DOHH2 (cell line): Measurements from ENCODE around the gene PDXDC1.
"Not testable (repeated sequence)": the region's sequence is repeated elsewhere in the genome, so short reads cannot be mapped to it uniquely, and the experiment has no call there.

Experiments
- EZH2phosphoT487 ChIP-seq: fragments of 200-600 bp; sonication (generic); IDR thresholded peaks from 2 replicates; pipeline ENCODE4 v1.6.1; 2017; ENCODE audit warnings: borderline replicate concordance, mild to moderate bottlenecking, antibody characterized with exemption, low read length, moderate library complexity, mixed read lengths
- TF ChIP-seq, protein P1 (sequence below): fragments of 200-600 bp; sonication (generic); IDR thresholded peaks from one replicate; pipeline ENCODE4 v1.5.1; 2014; ENCODE audit warnings: antibody characterized with exemption, mild to moderate bottlenecking, low read depth, low read length; ENCODE audit not compliant: poor library complexity, severe bottlenecking

DNA sequence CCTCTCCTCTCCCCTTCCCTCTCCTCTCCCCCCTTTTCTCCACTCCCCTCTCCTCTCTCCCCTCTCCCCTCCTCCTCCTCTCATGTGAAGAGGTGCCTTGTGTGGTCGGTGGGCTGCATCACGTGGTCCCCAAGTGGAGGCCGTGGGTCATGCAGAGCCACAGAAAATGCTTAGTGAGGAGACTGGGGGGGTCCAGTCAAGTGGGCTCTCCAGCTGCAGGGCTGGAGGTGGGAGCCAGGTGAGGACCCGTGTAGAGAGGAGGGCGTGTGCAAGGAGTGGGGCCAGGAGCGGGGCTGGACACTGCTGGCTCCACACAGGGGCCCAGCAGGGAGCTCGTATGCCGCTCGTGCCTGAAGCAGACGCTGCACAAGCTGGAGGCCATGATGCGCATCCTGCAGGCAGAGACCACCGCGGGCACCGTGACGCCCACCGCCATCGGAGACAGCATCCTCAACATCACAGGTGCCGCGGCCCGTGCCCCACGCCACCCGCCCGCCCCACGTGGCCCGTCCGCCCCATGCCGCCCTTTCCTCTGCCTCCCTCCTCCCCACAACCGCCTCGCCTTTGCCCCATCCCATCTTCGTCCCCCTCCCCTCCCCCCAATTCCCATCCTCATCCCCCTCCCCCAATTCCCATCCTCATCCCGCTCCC, 46.6 kb upstream of the PDXDC1 start:
- not testable (repeated sequence) for TF ChIP-seq EZH2phosphoT487
- TF ChIP-seq, protein P1, sequence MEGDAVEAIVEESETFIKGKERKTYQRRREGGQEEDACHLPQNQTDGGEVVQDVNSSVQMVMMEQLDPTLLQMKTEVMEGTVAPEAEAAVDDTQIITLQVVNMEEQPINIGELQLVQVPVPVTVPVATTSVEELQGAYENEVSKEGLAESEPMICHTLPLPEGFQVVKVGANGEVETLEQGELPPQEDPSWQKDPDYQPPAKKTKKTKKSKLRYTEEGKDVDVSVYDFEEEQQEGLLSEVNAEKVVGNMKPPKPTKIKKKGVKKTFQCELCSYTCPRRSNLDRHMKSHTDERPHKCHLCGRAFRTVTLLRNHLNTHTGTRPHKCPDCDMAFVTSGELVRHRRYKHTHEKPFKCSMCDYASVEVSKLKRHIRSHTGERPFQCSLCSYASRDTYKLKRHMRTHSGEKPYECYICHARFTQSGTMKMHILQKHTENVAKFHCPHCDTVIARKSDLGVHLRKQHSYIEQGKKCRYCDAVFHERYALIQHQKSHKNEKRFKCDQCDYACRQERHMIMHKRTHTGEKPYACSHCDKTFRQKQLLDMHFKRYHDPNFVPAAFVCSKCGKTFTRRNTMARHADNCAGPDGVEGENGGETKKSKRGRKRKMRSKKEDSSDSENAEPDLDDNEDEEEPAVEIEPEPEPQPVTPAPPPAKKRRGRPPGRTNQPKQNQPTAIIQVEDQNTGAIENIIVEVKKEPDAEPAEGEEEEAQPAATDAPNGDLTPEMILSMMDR, result not testable (repeated sequence)
